Measurements from ENCODE around the gene MSMB. TPM values are rescaled to one million over a fixed set of nuclear protein-coding genes. Genes with fewer than 3 reads are reported as not detected.

The MSMB gene
- total and polyA plus RNA-seq, 9 of the 15 experiments (the other 6 are each of a cell fraction or from before 2014, with no cell fraction given): 0.21 to 0.60 TPM; not detected in 7

DNA sequence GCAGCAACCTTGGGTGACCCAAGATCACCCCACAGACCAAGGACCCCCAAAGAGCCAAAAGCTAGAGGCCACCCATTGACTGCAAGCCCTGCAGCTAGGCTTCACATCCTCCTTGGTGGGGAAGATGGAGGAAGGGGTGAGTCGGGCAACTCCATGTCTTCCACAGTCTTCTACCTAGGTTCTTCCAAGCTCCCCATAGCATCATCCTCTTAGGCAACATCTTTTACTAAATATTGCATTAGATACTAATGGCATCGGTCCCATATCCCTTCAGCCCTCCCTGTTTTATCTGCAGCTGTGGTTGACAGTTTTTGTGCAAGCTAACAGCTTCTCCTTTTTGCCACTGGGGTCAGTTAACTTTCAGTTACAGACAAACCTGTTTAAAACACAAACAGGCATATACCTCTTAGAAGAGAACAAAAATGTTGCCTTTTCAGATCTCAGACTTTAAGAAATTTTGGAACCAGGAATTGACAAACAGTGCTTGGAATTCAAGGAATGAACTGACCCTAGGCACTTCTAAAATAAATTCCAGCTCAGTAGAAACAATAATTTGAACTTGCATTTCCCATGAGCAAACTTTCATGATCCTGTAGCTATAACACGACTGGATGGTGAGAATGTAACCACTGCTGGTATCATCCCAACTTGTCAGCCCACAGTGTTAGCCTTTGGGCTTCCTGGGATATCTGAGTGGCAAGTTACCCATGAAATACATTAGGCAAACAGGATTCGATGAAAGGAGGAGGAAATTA, 33.9 kb upstream of the MSMB start (continued):
- TF ChIP-seq, protein P1, sequence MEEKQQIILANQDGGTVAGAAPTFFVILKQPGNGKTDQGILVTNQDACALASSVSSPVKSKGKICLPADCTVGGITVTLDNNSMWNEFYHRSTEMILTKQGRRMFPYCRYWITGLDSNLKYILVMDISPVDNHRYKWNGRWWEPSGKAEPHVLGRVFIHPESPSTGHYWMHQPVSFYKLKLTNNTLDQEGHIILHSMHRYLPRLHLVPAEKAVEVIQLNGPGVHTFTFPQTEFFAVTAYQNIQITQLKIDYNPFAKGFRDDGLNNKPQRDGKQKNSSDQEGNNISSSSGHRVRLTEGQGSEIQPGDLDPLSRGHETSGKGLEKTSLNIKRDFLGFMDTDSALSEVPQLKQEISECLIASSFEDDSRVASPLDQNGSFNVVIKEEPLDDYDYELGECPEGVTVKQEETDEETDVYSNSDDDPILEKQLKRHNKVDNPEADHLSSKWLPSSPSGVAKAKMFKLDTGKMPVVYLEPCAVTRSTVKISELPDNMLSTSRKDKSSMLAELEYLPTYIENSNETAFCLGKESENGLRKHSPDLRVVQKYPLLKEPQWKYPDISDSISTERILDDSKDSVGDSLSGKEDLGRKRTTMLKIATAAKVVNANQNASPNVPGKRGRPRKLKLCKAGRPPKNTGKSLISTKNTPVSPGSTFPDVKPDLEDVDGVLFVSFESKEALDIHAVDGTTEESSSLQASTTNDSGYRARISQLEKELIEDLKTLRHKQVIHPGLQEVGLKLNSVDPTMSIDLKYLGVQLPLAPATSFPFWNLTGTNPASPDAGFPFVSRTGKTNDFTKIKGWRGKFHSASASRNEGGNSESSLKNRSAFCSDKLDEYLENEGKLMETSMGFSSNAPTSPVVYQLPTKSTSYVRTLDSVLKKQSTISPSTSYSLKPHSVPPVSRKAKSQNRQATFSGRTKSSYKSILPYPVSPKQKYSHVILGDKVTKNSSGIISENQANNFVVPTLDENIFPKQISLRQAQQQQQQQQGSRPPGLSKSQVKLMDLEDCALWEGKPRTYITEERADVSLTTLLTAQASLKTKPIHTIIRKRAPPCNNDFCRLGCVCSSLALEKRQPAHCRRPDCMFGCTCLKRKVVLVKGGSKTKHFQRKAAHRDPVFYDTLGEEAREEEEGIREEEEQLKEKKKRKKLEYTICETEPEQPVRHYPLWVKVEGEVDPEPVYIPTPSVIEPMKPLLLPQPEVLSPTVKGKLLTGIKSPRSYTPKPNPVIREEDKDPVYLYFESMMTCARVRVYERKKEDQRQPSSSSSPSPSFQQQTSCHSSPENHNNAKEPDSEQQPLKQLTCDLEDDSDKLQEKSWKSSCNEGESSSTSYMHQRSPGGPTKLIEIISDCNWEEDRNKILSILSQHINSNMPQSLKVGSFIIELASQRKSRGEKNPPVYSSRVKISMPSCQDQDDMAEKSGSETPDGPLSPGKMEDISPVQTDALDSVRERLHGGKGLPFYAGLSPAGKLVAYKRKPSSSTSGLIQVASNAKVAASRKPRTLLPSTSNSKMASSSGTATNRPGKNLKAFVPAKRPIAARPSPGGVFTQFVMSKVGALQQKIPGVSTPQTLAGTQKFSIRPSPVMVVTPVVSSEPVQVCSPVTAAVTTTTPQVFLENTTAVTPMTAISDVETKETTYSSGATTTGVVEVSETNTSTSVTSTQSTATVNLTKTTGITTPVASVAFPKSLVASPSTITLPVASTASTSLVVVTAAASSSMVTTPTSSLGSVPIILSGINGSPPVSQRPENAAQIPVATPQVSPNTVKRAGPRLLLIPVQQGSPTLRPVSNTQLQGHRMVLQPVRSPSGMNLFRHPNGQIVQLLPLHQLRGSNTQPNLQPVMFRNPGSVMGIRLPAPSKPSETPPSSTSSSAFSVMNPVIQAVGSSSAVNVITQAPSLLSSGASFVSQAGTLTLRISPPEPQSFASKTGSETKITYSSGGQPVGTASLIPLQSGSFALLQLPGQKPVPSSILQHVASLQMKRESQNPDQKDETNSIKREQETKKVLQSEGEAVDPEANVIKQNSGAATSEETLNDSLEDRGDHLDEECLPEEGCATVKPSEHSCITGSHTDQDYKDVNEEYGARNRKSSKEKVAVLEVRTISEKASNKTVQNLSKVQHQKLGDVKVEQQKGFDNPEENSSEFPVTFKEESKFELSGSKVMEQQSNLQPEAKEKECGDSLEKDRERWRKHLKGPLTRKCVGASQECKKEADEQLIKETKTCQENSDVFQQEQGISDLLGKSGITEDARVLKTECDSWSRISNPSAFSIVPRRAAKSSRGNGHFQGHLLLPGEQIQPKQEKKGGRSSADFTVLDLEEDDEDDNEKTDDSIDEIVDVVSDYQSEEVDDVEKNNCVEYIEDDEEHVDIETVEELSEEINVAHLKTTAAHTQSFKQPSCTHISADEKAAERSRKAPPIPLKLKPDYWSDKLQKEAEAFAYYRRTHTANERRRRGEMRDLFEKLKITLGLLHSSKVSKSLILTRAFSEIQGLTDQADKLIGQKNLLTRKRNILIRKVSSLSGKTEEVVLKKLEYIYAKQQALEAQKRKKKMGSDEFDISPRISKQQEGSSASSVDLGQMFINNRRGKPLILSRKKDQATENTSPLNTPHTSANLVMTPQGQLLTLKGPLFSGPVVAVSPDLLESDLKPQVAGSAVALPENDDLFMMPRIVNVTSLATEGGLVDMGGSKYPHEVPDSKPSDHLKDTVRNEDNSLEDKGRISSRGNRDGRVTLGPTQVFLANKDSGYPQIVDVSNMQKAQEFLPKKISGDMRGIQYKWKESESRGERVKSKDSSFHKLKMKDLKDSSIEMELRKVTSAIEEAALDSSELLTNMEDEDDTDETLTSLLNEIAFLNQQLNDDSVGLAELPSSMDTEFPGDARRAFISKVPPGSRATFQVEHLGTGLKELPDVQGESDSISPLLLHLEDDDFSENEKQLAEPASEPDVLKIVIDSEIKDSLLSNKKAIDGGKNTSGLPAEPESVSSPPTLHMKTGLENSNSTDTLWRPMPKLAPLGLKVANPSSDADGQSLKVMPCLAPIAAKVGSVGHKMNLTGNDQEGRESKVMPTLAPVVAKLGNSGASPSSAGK (IDR thresholded peaks at IDR 0.05): 0 out of 2 replicates have a peak, but pooled peaks have one; percentile 11
- TF ChIP-seq RAD21 (CRISPR knock-in tag; conservative IDR thresholded peaks at IDR 0.05 in 1 of 2, IDR thresholded peaks at IDR 0.05 in 1 of 2): peak in 1 of 2 experiments; percentile 24; a peak in 1 of 4 replicates
- TF ChIP-seq, protein P2, sequence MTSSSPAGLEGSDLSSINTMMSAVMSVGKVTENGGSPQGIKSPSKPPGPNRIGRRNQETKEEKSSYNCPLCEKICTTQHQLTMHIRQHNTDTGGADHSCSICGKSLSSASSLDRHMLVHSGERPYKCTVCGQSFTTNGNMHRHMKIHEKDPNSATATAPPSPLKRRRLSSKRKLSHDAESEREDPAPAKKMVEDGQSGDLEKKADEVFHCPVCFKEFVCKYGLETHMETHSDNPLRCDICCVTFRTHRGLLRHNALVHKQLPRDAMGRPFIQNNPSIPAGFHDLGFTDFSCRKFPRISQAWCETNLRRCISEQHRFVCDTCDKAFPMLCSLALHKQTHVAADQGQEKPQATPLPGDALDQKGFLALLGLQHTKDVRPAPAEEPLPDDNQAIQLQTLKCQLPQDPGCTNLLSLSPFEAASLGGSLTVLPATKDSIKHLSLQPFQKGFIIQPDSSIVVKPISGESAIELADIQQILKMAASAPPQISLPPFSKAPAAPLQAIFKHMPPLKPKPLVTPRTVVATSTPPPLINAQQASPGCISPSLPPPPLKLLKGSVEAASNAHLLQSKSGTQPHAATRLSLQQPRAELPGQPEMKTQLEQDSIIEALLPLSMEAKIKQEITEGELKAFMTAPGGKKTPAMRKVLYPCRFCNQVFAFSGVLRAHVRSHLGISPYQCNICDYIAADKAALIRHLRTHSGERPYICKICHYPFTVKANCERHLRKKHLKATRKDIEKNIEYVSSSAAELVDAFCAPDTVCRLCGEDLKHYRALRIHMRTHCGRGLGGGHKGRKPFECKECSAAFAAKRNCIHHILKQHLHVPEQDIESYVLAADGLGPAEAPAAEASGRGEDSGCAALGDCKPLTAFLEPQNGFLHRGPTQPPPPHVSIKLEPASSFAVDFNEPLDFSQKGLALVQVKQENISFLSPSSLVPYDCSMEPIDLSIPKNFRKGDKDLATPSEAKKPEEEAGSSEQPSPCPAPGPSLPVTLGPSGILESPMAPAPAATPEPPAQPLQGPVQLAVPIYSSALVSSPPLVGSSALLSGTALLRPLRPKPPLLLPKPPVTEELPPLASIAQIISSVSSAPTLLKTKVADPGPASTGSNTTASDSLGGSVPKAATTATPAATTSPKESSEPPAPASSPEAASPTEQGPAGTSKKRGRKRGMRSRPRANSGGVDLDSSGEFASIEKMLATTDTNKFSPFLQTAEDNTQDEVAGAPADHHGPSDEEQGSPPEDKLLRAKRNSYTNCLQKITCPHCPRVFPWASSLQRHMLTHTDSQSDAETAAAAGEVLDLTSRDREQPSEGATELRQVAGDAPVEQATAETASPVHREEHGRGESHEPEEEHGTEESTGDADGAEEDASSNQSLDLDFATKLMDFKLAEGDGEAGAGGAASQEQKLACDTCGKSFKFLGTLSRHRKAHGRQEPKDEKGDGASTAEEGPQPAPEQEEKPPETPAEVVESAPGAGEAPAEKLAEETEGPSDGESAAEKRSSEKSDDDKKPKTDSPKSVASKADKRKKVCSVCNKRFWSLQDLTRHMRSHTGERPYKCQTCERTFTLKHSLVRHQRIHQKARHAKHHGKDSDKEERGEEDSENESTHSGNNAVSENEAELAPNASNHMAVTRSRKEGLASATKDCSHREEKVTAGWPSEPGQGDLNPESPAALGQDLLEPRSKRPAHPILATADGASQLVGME (CRISPR knock-in tag; IDR thresholded peaks at IDR 0.05): 0 out of 2 replicates have a peak, but pooled peaks have one; percentile 55
- TF ChIP-seq, protein P3, sequence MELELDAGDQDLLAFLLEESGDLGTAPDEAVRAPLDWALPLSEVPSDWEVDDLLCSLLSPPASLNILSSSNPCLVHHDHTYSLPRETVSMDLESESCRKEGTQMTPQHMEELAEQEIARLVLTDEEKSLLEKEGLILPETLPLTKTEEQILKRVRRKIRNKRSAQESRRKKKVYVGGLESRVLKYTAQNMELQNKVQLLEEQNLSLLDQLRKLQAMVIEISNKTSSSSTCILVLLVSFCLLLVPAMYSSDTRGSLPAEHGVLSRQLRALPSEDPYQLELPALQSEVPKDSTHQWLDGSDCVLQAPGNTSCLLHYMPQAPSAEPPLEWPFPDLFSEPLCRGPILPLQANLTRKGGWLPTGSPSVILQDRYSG (tag; conservative IDR thresholded peaks at IDR 0.05; ENCODE audit: low read depth): no peak
- TF ChIP-seq ATF1 (CRISPR knock-in tag; IDR thresholded peaks at IDR 0.05): no peak
- no peak for TF ChIP-seq ATF1 (tag; IDR thresholded peaks at IDR 0.05)
- no peak for TF ChIP-seq BCL6 (CRISPR knock-in tag; IDR thresholded peaks at IDR 0.05)
